Smooth muscle cell (in vitro differentiated cells): ENCODE measurements around the gene TPSD1. TPM values are rescaled to one million over a fixed set of nuclear protein-coding genes. Genes with fewer than 3 reads are reported as not detected.

Source experiments
- DNase-seq: peaks from one replicate; lab custom pipeline; 2025; ENCODE audit not compliant: unreplicated experiment; lab: John Stamatoyannopoulos, UW
- H2AFZ ChIP-seq: fragments of 200-600 bp; sonication (generic); 2 replicates; pipeline ENCODE4 v1.6.0; 2016; ENCODE audit warnings: antibody characterized with exemption, low read depth, mild to moderate bottlenecking
- H3F3A ChIP-seq: fragments of 200-600 bp; sonication (generic); 2 replicates; pipeline ENCODE4 v1.6.0; 2017; ENCODE audit warnings: antibody characterized with exemption, low read depth
- H3K27ac ChIP-seq: fragments of 200-600 bp; sonication (generic); 2 replicates; pipeline ENCODE4 v1.5.1; 2016; ENCODE audit warnings: low read depth, mild to moderate bottlenecking
- H3K27me3 ChIP-seq: fragments of 200-600 bp; sonication (generic); 2 replicates; pipeline ENCODE4 v1.6.1; 2016; ENCODE audit warnings: low read depth, mild to moderate bottlenecking
- H3K36me3 ChIP-seq: fragments of 200-600 bp; sonication (generic); 2 replicates; pipeline ENCODE4 v1.5.1; 2016; ENCODE audit warnings: low read depth
- H3K4me1 ChIP-seq: fragments of 200-600 bp; sonication (generic); 2 replicates; pipeline ENCODE4 v1.5.1; 2016; ENCODE audit warnings: low read depth
- H3K4me2 ChIP-seq: fragments of 200-600 bp; sonication (generic); 2 replicates; pipeline ENCODE4 v1.6.0; 2016; ENCODE audit warnings: mild to moderate bottlenecking
- H3K4me3 ChIP-seq: fragments of 200-600 bp; sonication (generic); 2 replicates; pipeline ENCODE4 v1.5.1; 2016; ENCODE audit warnings: mild to moderate bottlenecking
- H3K79me2 ChIP-seq: fragments of 200-600 bp; sonication (generic); 2 replicates; pipeline ENCODE4 v1.6.0; 2016; ENCODE audit warnings: low read depth, mild to moderate bottlenecking
- H3K9ac ChIP-seq: fragments of 200-600 bp; sonication (generic); 2 replicates; pipeline ENCODE4 v1.6.0; 2016; ENCODE audit warnings: low read depth
- H3K9me3 ChIP-seq: fragments of 200-600 bp; sonication (generic); replicated peaks from 2 replicates; pipeline ENCODE4 v1.5.1; 2016; ENCODE audit warnings: low read depth
- H4K20me1 ChIP-seq: fragments of 200-600 bp; sonication (generic); 2 replicates; pipeline ENCODE4 v1.6.0; 2016; ENCODE audit warnings: low read depth
- WGBS: methylation state at CpG from one replicate; pipeline ENCODE4 v1.1.7; 2016; ENCODE audit warnings: low lambda C conversion rate; 5-methylcytosine and 5-hydroxymethylcytosine counted together
- polyA plus RNA-seq: library from polyadenylated mRNA; unstranded; fragments of >200 nt; fragmentation: Nextera tagmentation; extraction: Ambion mirVana; gene quantifications from 2 replicates; pipeline ENCODE4 v1.2.1, GENCODE V29; 2016
- total RNA-seq: library from RNA; depleted of rRNA; stranded (reverse); fragments of >200 nt; gene quantifications from 2 replicates; pipeline ENCODE4 v1.2.3, GENCODE V29; 2014
- TF ChIP-seq, protein P1 (sequence below): fragments of 200-600 bp; sonication (generic); IDR thresholded peaks from 2 replicates; pipeline ENCODE4 v1.5.1; 2017; ENCODE audit warnings: borderline replicate concordance, mild to moderate bottlenecking, antibody characterized with exemption; ENCODE audit not compliant: insufficient read depth, poor library complexity, severe bottlenecking

TPSD1 gene
- total and polyA plus RNA-seq, 2 experiments from 2014 or later, result not detected

DNA sequence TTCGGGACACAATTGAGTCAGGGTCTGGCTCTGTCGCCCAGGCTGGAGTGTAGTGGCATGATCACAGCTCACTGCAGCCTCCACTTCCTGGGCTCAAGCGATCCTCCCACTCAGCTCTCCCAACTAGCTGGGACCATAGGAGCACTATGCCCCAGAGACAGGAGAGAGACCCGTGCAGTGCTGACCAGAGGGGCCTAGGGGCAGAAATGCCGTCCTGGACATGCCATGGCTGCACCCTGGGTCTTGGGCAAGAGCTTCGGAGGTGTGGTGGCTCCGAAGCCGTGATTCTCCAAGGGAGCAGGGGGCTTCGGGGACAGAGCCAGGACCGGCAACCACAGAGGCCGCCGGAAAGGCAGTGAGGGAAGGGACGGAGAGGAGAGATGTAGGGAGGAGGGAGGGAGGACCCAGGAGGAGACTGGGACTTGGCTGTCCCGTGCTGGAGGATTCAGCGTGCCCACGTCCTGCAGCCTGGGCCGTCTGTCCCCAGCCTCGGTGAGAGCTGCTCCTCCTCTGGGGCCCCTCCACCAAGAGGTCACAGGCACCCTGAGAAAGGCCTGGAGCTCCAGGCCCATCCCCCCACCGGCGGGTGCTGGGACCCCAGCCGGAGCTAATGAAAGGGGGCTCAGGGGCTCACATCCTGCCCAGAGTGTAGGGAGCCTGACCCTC, 21.9 kb downstream of the TPSD1 start:
- peaks cover 5% of the 10 kb centered on the region for H3K4me1 ChIP-seq
- H3F3A ChIP-seq, result no peaks in the 10 kb centered on the region
- WGBS, result 83% methylated on average over 18 of the region's 21 CpGs
- no peak overlapping the region for H3K27ac ChIP-seq
- no peaks in the 10 kb centered on the region for H3K27me3 ChIP-seq
- TF ChIP-seq, protein P1, sequence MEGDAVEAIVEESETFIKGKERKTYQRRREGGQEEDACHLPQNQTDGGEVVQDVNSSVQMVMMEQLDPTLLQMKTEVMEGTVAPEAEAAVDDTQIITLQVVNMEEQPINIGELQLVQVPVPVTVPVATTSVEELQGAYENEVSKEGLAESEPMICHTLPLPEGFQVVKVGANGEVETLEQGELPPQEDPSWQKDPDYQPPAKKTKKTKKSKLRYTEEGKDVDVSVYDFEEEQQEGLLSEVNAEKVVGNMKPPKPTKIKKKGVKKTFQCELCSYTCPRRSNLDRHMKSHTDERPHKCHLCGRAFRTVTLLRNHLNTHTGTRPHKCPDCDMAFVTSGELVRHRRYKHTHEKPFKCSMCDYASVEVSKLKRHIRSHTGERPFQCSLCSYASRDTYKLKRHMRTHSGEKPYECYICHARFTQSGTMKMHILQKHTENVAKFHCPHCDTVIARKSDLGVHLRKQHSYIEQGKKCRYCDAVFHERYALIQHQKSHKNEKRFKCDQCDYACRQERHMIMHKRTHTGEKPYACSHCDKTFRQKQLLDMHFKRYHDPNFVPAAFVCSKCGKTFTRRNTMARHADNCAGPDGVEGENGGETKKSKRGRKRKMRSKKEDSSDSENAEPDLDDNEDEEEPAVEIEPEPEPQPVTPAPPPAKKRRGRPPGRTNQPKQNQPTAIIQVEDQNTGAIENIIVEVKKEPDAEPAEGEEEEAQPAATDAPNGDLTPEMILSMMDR, result no peak
- no peak overlapping the region for H2AFZ ChIP-seq
- DNase-seq, result no peak
- no peaks in the 10 kb centered on the region for H3K36me3 ChIP-seq
- no peaks in the 10 kb centered on the region for H3K9me3 ChIP-seq
- no peak overlapping the region for H3K4me3 ChIP-seq
- no peak overlapping the region for H3K4me2 ChIP-seq
- H4K20me1 ChIP-seq, result no peaks in the 10 kb centered on the region
- no peak overlapping the region for H3K9ac ChIP-seq
- no peaks in the 10 kb centered on the region for H3K79me2 ChIP-seq

DNA sequence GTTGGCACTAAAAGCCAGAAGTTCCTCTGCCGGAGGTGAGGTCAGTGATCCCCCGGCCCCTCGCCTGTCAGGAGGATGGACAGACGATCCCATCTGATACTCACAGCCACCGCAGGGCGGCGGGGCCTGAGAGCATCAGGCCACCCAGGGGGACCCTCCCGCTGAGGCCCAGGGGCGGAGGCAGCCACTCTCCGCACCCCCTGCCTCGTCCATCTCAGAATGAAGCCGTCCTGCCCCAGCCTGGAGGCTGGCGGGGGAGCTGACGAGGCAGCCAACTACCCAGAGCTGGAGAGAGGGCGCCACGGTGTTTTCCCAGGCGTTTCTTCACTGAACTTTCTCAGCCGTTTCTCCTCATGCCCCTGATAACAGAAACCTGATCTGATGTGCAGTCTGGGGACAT, 22.6 kb downstream of the TPSD1 start:
- DNase-seq, result no peak
- H2AFZ ChIP-seq, result no peak overlapping the region
- H4K20me1 ChIP-seq, result no peaks in the 10 kb centered on the region

DNA sequence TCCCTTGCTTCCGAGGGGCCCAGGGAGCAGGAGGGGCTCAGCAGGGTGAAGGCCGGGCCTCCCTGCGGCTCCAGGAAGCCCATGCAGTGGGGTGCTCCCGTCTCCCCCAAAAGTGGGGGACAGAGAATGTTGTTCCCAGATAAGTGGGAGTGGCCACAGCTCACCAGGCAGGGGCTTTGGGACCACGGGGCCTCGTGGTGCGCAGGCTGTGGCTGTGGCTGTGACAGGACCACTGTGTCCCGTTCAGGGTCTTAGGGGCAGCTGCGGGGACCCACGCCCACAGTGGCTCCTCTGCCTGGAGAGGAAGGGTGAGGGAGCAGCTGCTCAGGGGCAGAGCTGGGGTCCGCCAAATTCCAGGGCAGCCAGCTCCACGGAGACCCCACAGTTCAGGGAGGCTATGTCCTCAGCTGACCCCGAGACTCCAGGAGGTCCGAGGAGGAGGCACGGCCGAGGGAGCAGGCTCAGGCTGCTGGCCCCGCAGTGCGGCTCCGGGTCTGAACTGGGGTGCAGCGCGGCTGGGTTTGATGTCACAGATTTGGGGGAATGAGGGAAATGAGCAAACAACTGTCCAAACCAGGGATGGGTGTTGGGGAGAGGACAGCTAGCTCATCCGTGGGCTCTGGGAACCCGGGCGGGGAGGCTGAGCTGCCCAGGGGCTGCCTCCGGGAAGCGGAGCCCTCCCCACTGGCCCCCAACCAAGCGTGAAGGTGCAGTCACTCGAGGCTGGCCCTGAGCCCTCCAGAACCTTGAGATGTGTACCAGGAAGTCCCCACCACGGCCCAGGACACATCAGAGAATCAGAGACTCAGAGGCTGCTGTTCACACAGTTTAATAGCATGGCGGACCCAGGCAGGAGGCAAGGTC, 23.4 kb downstream of the TPSD1 start:
- Histone ChIP-seq H3K4me3 (no peak overlapping the region), H3F3A (no peaks in the 10 kb centered on the region)

More for the DNA sequence above, 22.6 kb downstream of the TPSD1 start:
- Histone ChIP-seq H3K4me3 (no peak overlapping the region), H3K79me2 (no peaks in the 10 kb centered on the region), H3K4me2 (no peak overlapping the region), H3K4me1 (peaks cover 5% of the 10 kb centered on the region), H3K27ac (no peak overlapping the region), H3K9me3 (no peaks in the 10 kb centered on the region), H3K36me3 (no peaks in the 10 kb centered on the region), H3F3A (no peaks in the 10 kb centered on the region), H3K9ac (no peak overlapping the region), H3K27me3 (no peaks in the 10 kb centered on the region)
- TF ChIP-seq, protein P1, result no peak
- 49% methylated on average over 18 of the region's 18 CpGs for WGBS

More for the DNA sequence above, 23.4 kb downstream of the TPSD1 start:
- H3K27me3 ChIP-seq, result no peaks in the 10 kb centered on the region
- no peak overlapping the region for H3K9ac ChIP-seq
- no peaks in the 10 kb centered on the region for H3K9me3 ChIP-seq
- H3K36me3 ChIP-seq, result no peaks in the 10 kb centered on the region
- 87% methylated on average over 28 of the region's 30 CpGs for WGBS
- H4K20me1 ChIP-seq, result no peaks in the 10 kb centered on the region
- no peak overlapping the region for H2AFZ ChIP-seq
- H3K4me2 ChIP-seq, result no peak overlapping the region
- H3K79me2 ChIP-seq, result no peaks in the 10 kb centered on the region
- DNase-seq, result no peak
- H3K27ac ChIP-seq, result no peak overlapping the region
- TF ChIP-seq, protein P1, result no peak
- H3K4me1 ChIP-seq, result peaks cover 5% of the 10 kb centered on the region
